GM18505 (cell line): ENCODE measurements around the gene RHOT2.

Experiments used
- ATAC-seq: cut with Tn5 transposase; IDR thresholded peaks from one replicate; pipeline ENCODE4 v1.9.1; 2021; ENCODE audit not compliant: unreplicated experiment
- POLR2A ChIP-seq: IDR thresholded peaks from 4 replicates; pipeline ENCODE4 v1.6.1; 2011; ENCODE audit warnings: borderline replicate concordance; ENCODE audit not compliant: insufficient read depth, insufficient read length; ENCODE audit errors: extremely low read depth

Gene RHOT2

GRCh38 chr16:662597-662996 lies 5.3 kb upstream of the RHOT2 start:
- no peak for TF ChIP-seq POLR2A
- no peak for ATAC-seq

- ATAC-seq = no peak
- TF ChIP-seq POLR2A = no peak
These were observed 1.4 kb upstream of the RHOT2 start for GRCh38 chr16:666572-666971.

GRCh38 chr16:667113-667779 lies 686 bp upstream of the RHOT2 start:
- no peak for TF ChIP-seq POLR2A
- ATAC-seq = no peak

- ATAC-seq = peak; percentile 1
- TF ChIP-seq POLR2A = no peak
These were observed 713 bp downstream of the RHOT2 start for GRCh38 chr16:668519-669171.

- no peak for TF ChIP-seq POLR2A
- no peak for ATAC-seq
These were observed 1.7 kb downstream of the RHOT2 start for GRCh38 chr16:669666-670065.

- ATAC-seq = no peak
- TF ChIP-seq POLR2A = no peak
These were observed 2.8 kb downstream of the RHOT2 start for GRCh38 chr16:670485-671352.

- ATAC-seq = no peak
- TF ChIP-seq POLR2A = no peak
These were observed 3.6 kb downstream of the RHOT2 start for GRCh38 chr16:671353-672131.

- no peak for ATAC-seq
- no peak for TF ChIP-seq POLR2A
These were observed 4.4 kb downstream of the RHOT2 start for GRCh38 chr16:672371-672770.

- TF ChIP-seq POLR2A = no peak
- no peak for ATAC-seq
These were observed 4.9 kb downstream of the RHOT2 start for GRCh38 chr16:672851-673250.

GRCh38 chr16:673399-673991 lies 5.6 kb downstream of the RHOT2 start:
- no peak for TF ChIP-seq POLR2A

GRCh38 chr16:674214-674881 lies 6.4 kb downstream of the RHOT2 start:
- no peak for ATAC-seq
- peak; percentile 21 for TF ChIP-seq POLR2A

More at GRCh38 chr16:673399-673991, 5.6 kb downstream of the RHOT2 start:
- no peak for ATAC-seq

GRCh38 chr16:674968-675883 lies 7.3 kb downstream of the RHOT2 start, which contains the start of gene RHBDL1:
RHBDL1 (plus strand) TSS chr16:675671; CDS start chr16:675791, 120 bp downstream.
- peak; percentile 17 for TF ChIP-seq POLR2A
- no peak for ATAC-seq
